AG04450 (cell line): Measurements from ENCODE around the gene GZMH. TPM values are rescaled to one million over a fixed set of nuclear protein-coding genes. Genes with fewer than 3 reads are reported as not detected.

ENCODE experiments used
- CTCF ChIA-PET: fragments of 300-600, 350-600 bp; formaldehyde crosslinking; extraction: SDS; loops from one replicate; lab custom pipeline; 2022; ENCODE audit warnings: antibody characterized with exemption, inconsistent platforms; lab: Charles Lee
- POLR2A ChIA-PET: fragments of 350-600 bp; formaldehyde crosslinking; extraction: SDS; loops from one replicate; lab custom pipeline; 2021; ENCODE audit warnings: antibody characterized with exemption, inconsistent platforms; lab: Yijun Ruan, JAX
- DNase-seq: peaks from one replicate; pipeline ENCODE4 v3.0.0-alpha.2; 2011; ENCODE audit warnings: low read depth, low spot score
- H3K27ac ChIP-seq: one replicate; pipeline ENCODE4 v1.5.1; 2012; ENCODE audit warnings: low read depth, low read length, control low read depth
- H3K27me3 ChIP-seq: one replicate; pipeline ENCODE4 v1.6.0; 2012; ENCODE audit warnings: low read length; ENCODE audit not compliant: control insufficient read depth, insufficient read depth
- H3K4me3 ChIP-seq: 2 replicates; pipeline ENCODE4 v1.5.1; 2011; ENCODE audit warnings: mild to moderate bottlenecking, low read depth, low read length, control low read depth
- H3K9me3 ChIP-seq: 2 replicates; pipeline ENCODE4 v1.5.1; 2012; ENCODE audit warnings: low read length; ENCODE audit not compliant: control insufficient read depth, insufficient read depth
- polyA plus RNA-seq: library from polyadenylated mRNA; depleted of rRNA; stranded (reverse); fragments of >200 nt; gene quantifications from 2 replicates; pipeline ENCODE4 v1.2.3, GENCODE V29; 2011; rRNA removed
- TF ChIP-seq, protein P1 (sequence below): IDR thresholded peaks from 2 replicates; pipeline ENCODE4 v1.5.1; 2011; ENCODE audit warnings: low read depth, low read length, control low read depth, inconsistent platforms

GZMH gene
- polyA plus RNA-seq, 1 experiment = not detected

GRCh38 chr14:24574206-24574774, 35.2 kb downstream of the GZMH start:
- no peak for DNase-seq
- POLR2A ChIA-PET = no interaction called here
- Histone ChIP-seq H3K27me3 (no peaks in the 10 kb centered on the region), H3K4me3 (no peak overlapping the region), H3K27ac (no peak overlapping the region), H3K9me3 (peaks cover 9% of the 10 kb centered on the region; the same call in 1 of the 2 replicates)
- TF ChIP-seq, protein P1, sequence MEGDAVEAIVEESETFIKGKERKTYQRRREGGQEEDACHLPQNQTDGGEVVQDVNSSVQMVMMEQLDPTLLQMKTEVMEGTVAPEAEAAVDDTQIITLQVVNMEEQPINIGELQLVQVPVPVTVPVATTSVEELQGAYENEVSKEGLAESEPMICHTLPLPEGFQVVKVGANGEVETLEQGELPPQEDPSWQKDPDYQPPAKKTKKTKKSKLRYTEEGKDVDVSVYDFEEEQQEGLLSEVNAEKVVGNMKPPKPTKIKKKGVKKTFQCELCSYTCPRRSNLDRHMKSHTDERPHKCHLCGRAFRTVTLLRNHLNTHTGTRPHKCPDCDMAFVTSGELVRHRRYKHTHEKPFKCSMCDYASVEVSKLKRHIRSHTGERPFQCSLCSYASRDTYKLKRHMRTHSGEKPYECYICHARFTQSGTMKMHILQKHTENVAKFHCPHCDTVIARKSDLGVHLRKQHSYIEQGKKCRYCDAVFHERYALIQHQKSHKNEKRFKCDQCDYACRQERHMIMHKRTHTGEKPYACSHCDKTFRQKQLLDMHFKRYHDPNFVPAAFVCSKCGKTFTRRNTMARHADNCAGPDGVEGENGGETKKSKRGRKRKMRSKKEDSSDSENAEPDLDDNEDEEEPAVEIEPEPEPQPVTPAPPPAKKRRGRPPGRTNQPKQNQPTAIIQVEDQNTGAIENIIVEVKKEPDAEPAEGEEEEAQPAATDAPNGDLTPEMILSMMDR = no peak
- CTCF ChIA-PET = no interaction called here

DNA sequence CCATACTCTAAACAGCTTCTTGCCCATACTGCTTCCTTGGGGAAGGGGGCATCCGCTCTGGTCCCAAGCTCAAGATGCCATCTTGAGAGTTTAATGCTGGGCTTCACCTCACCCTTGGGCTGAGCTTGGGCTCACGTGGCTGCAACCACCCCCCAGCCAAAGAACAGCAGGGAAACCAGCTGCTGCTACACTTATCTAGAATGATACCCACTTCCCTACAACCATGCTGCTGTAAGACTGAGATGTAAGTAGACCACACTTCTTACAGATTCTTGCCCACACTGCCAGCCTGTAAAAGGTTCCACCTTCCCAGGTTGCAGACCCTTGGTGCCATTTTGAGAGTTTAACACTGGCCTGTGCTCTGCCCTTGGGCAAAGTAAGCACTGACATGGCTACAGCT, 43.2 kb downstream of the GZMH start:
- POLR2A ChIA-PET = no interaction called here
- CTCF ChIA-PET = no interaction called here
- no peaks in the 10 kb centered on the region; the same call in 1 of the 2 replicates for H3K9me3 ChIP-seq

GRCh38 chr14:24565766-24566165, 43.7 kb downstream of the GZMH start:
- TF ChIP-seq, protein P1 = no peak
- H3K9me3 ChIP-seq = no peaks in the 10 kb centered on the region; the same call in 1 of the 2 replicates
- H3K27me3 ChIP-seq = no peaks in the 10 kb centered on the region
- H3K27ac ChIP-seq = no peak overlapping the region
- DNase-seq = no peak
- POLR2A ChIA-PET = no interaction called here
- CTCF ChIA-PET = no interaction called here
- H3K4me3 ChIP-seq = no peak overlapping the region

More for the DNA sequence above, 43.2 kb downstream of the GZMH start:
- no peak for DNase-seq
- Histone ChIP-seq H3K27me3 (no peaks in the 10 kb centered on the region), H3K27ac (no peak overlapping the region), H3K4me3 (no peak overlapping the region)
- TF ChIP-seq, protein P1 = no peak

GRCh38 chr14:24563505-24563904, 46.0 kb downstream of the GZMH start:
- TF ChIP-seq, protein P1 = no peak
- CTCF ChIA-PET = no interaction called here
- no peak for DNase-seq
- Histone ChIP-seq H3K4me3 (no peak overlapping the region), H3K27me3 (no peaks in the 10 kb centered on the region), H3K27ac (no peak overlapping the region), H3K9me3 (no peaks in the 10 kb centered on the region; the same call in 1 of the 2 replicates)
- POLR2A ChIA-PET = no interaction called here

GRCh38 chr14:24556756-24557155, 52.7 kb downstream of the GZMH start:
- no peak for DNase-seq
- no peaks in the 10 kb centered on the region for H3K27me3 ChIP-seq
- POLR2A ChIA-PET = no interaction called here
- CTCF ChIA-PET = no interaction called here
- no peaks in the 10 kb centered on the region; the same call in 1 of the 2 replicates for H3K9me3 ChIP-seq
- no peak overlapping the region for H3K4me3 ChIP-seq
- no peak overlapping the region for H3K27ac ChIP-seq
- TF ChIP-seq, protein P1 = no peak

Other genes with a start within 250 kb of the GZMH start
- 35.7 and 42.0 TPM in 2 replicates for gene NFATC4, start 241.5 kb downstream of the GZMH start, polyA plus RNA-seq
- gene NYNRIN, start 210.7 kb downstream of the GZMH start, polyA plus RNA-seq = 10.4 and 10.5 TPM in 2 replicates
- gene CBLN3, start 180.0 kb downstream of the GZMH start, polyA plus RNA-seq = 1.8 and 2.3 TPM in 2 replicates
- gene KHNYN, start 179.7 kb downstream of the GZMH start, polyA plus RNA-seq = 16.8 and 17.6 TPM in 2 replicates
- 22.9 and 24.9 TPM in 2 replicates for gene SDR39U1, start 166.9 kb downstream of the GZMH start, polyA plus RNA-seq
- gene CMA1, start 101.4 kb downstream of the GZMH start, polyA plus RNA-seq = not detected in 2 replicates
- gene CTSG, start 33.4 kb downstream of the GZMH start, polyA plus RNA-seq = not detected in 2 replicates
- gene GZMB, start 24.5 kb upstream of the GZMH start, polyA plus RNA-seq = not detected in 2 replicates